Stimulated activated CD8-positive, alpha-beta memory T cell treated with anti-CD3 and anti-CD28 coated beads, Interleukin-12 subunit alpha, Interleukin-12 subunit beta, amount 100 ng/mL, for 4 hours (primary cell): ENCODE measurements around the gene NUDT15.
"Not testable (repeated sequence)": the region's sequence is repeated elsewhere in the genome, so short reads cannot be mapped to it uniquely, and the experiment has no call there.

Source experiments
- DNase-seq: peaks from one replicate; pipeline ENCODE4 v3.0.0-alpha.2; 2020; ENCODE audit warnings: low read depth

Gene NUDT15

GRCh38 chr13:48037346-48038173, at the start of gene NUDT15:
NUDT15 (plus strand) TSS chr13:48037726; CDS start chr13:48037747, 21 bp downstream.
- DNase-seq: peak; percentile 89

GRCh38 chr13:47990427-47990826, 47.1 kb upstream of the NUDT15 start:
- DNase-seq: no peak

- no peak for DNase-seq
Measured at GRCh38 chr13:47990920-47991466, 46.5 kb upstream of the NUDT15 start.

GRCh38 chr13:47991859-47992258, 45.7 kb upstream of the NUDT15 start:
- DNase-seq: no peak

- no peak for DNase-seq
Measured at GRCh38 chr13:47997384-47997783, 40.1 kb upstream of the NUDT15 start.

- DNase-seq: no peak
Measured at GRCh38 chr13:47999973-48000372, 37.6 kb upstream of the NUDT15 start.

- DNase-seq: no peak
Measured at GRCh38 chr13:48000559-48001113, 36.9 kb upstream of the NUDT15 start.

- peak; percentile 82 for DNase-seq
Measured at GRCh38 chr13:48001114-48001881, 36.2 kb upstream of the NUDT15 start, which contains the start of gene SUCLA2. SUCLA2 (minus strand) TSS chr13:48001273; CDS start chr13:48001269, 4 bp downstream.

- DNase-seq: not testable (repeated sequence)
Measured at GRCh38 chr13:48001999-48002398, 35.5 kb upstream of the NUDT15 start.

GRCh38 chr13:48004201-48004600, 33.3 kb upstream of the NUDT15 start:
- DNase-seq: no peak

- DNase-seq: no peak
Measured at GRCh38 chr13:48006396-48006795, 31.1 kb upstream of the NUDT15 start.

GRCh38 chr13:48009284-48009683, 28.2 kb upstream of the NUDT15 start:
- DNase-seq: no peak

GRCh38 chr13:48010698-48011097, 26.8 kb upstream of the NUDT15 start:
- DNase-seq: no peak

GRCh38 chr13:48012668-48013067, 24.9 kb upstream of the NUDT15 start:
- DNase-seq: no peak

- DNase-seq: no peak
Measured at GRCh38 chr13:48014359-48014758, 23.2 kb upstream of the NUDT15 start.

- DNase-seq: no peak
Measured at GRCh38 chr13:48018637-48019036, 18.9 kb upstream of the NUDT15 start.

GRCh38 chr13:48019796-48020195, 17.7 kb upstream of the NUDT15 start:
- DNase-seq: no peak

GRCh38 chr13:48028066-48028465, 9.5 kb upstream of the NUDT15 start:
- no peak for DNase-seq

- DNase-seq: no peak
Measured at GRCh38 chr13:48029859-48030258, 7.7 kb upstream of the NUDT15 start.

- no peak for DNase-seq
Measured at GRCh38 chr13:48038761-48039160, 1.2 kb downstream of the NUDT15 start.

- DNase-seq: no peak
Measured at GRCh38 chr13:48040049-48040448, 2.5 kb downstream of the NUDT15 start.

GRCh38 chr13:48040896-48041295, 3.4 kb downstream of the NUDT15 start:
- DNase-seq: no peak
